NCI-H1092 treated with DMSO at 0.1 percent for 48 hours (cell line): ENCODE data around the gene PDZD7.

Source experiments
- DNase-seq: peaks from one replicate; lab custom pipeline; 2025; lab: John Stamatoyannopoulos, UW

PDZD7 gene

GRCh38 chr10:101018600-101019439, 12.1 kb downstream of the PDZD7 start:
- DNase-seq, result peak; percentile 20

- DNase-seq, result no peak
Measured at GRCh38 chr10:101018118-101018599, 12.8 kb downstream of the PDZD7 start.

- no peak for DNase-seq
Measured at GRCh38 chr10:101016814-101017213, 14.1 kb downstream of the PDZD7 start.

GRCh38 chr10:101015582-101015973, 15.4 kb downstream of the PDZD7 start:
- DNase-seq, result no peak

GRCh38 chr10:101014966-101015581, 15.9 kb downstream of the PDZD7 start:
- DNase-seq, result no peak

- peak; percentile 41 for DNase-seq
Measured at GRCh38 chr10:101014230-101014884, 16.6 kb downstream of the PDZD7 start.

GRCh38 chr10:101013365-101013825, 17.5 kb downstream of the PDZD7 start:
- DNase-seq, result no peak

- DNase-seq, result peak; percentile 81
Measured at GRCh38 chr10:101012525-101013364, 18.2 kb downstream of the PDZD7 start.

GRCh38 chr10:101011517-101012423, 19.2 kb downstream of the PDZD7 start:
- DNase-seq, result no peak

GRCh38 chr10:101010329-101010728, 20.6 kb downstream of the PDZD7 start:
- no peak for DNase-seq

- DNase-seq, result no peak
Measured at GRCh38 chr10:101008823-101009423, 22.0 kb downstream of the PDZD7 start.

- DNase-seq, result no peak
Measured at GRCh38 chr10:101007915-101008822, 22.8 kb downstream of the PDZD7 start.

- peak; percentile 51 for DNase-seq
Measured at GRCh38 chr10:101007099-101007711, 23.7 kb downstream of the PDZD7 start.

GRCh38 chr10:101006593-101007098, 24.3 kb downstream of the PDZD7 start:
- DNase-seq, result peak; percentile 51

- no peak for DNase-seq
Measured at GRCh38 chr10:101005869-101006567, 24.9 kb downstream of the PDZD7 start.

GRCh38 chr10:101005361-101005760, 25.6 kb downstream of the PDZD7 start:
- DNase-seq, result no peak

- no peak for DNase-seq
Measured at GRCh38 chr10:101003639-101004206, 27.2 kb downstream of the PDZD7 start.

GRCh38 chr10:101002456-101002855, 28.5 kb downstream of the PDZD7 start:
- no peak for DNase-seq
